ENCODE data around the gene PLXNB1.
A peak's percentile ranks its signal among the peaks of the same experiment; 100 is the strongest.

Gene PLXNB1

GRCh38 chr3:48371651-48372376 lies 58.1 kb downstream of the PLXNB1 start, which contains the start of gene FBXW12 (continued):
- TF ChIP-seq ZNF18 (tag by site-specific recombination; IDR thresholded peaks at IDR 0.05) (no peak), SP3 (tag by site-specific recombination; IDR thresholded peaks at IDR 0.05) (no peak), ZNF645 (tag by site-specific recombination; IDR thresholded peaks at IDR 0.05) (no peak), ZNF501 (tag by site-specific recombination; IDR thresholded peaks at IDR 0.05) (no peak), SP7 (tag by site-specific recombination; IDR thresholded peaks at IDR 0.05) (no peak), GLIS2 (tag by site-specific recombination; IDR thresholded peaks at IDR 0.05) (no peak)

- H3K27ac ChIP-seq (ENCODE audit: extremely low read depth, low read depth, low read length): no peak overlapping the region
- TF ChIP-seq ZNF341 (tag by site-specific recombination; IDR thresholded peaks at IDR 0.05; ENCODE audit: low read depth): 0 out of 2 replicates have a peak, but pooled peaks have one; percentile 22
- no peak for TF ChIP-seq YY1 (tag by site-specific recombination; IDR thresholded peaks at IDR 0.05)
- H3K4me1 ChIP-seq (ENCODE audit: control insufficient read depth, insufficient read depth, low read length): no peaks in the 10 kb centered on the region
- CTCF ChIA-PET: no interaction called here
- POLR2A ChIA-PET: no interaction called here
- no peaks in the 10 kb centered on the region for H3K36me3 ChIP-seq (ENCODE audit: control insufficient read depth in 2 of 2, insufficient read depth in 1 of 2, low read length in 2 of 2)
- no peaks in the 10 kb centered on the region for H3K9me3 ChIP-seq (ENCODE audit: control insufficient read depth, insufficient read depth, low read depth, low read length)
- no peak overlapping the region for H3K4me3 ChIP-seq (ENCODE audit: low read depth, low read length)
Measured at GRCh38 chr3:48370333-48370713, 59.6 kb downstream of the PLXNB1 start.

GRCh38 chr3:48369693-48370332 lies 60.1 kb downstream of the PLXNB1 start:
- CTCF ChIA-PET: no interaction called here
- TF ChIP-seq ZNF266 (tag by site-specific recombination; IDR thresholded peaks at IDR 0.05; ENCODE audit: low read depth): peak; percentile 40; the same call in 1 of the 2 replicates
- TF ChIP-seq ZNF837 (tag by site-specific recombination; IDR thresholded peaks at IDR 0.05): no peak
- no peak for TF ChIP-seq SP3 (tag by site-specific recombination; IDR thresholded peaks at IDR 0.05)
- Histone ChIP-seq H3K4me3 (ENCODE audit: low read depth, low read length) (no peak overlapping the region), H3K27ac (ENCODE audit: extremely low read depth, low read depth, low read length) (no peak overlapping the region), H3K36me3 (ENCODE audit: control insufficient read depth in 2 of 2, insufficient read depth in 1 of 2, low read length in 2 of 2) (no peaks in the 10 kb centered on the region), H3K9me3 (ENCODE audit: control insufficient read depth, insufficient read depth, low read depth, low read length) (no peaks in the 10 kb centered on the region), H3K4me1 (ENCODE audit: control insufficient read depth, insufficient read depth, low read length) (no peaks in the 10 kb centered on the region)
- POLR2A ChIA-PET: no interaction called here

- Histone ChIP-seq H3K4me1 (ENCODE audit: control insufficient read depth, insufficient read depth, low read length) (no peaks in the 10 kb centered on the region), H3K36me3 (ENCODE audit: control insufficient read depth in 2 of 2, insufficient read depth in 1 of 2, low read length in 2 of 2) (no peaks in the 10 kb centered on the region), H3K9me3 (ENCODE audit: control insufficient read depth, insufficient read depth, low read depth, low read length) (no peaks in the 10 kb centered on the region), H3K27ac (ENCODE audit: extremely low read depth, low read depth, low read length) (no peak overlapping the region), H3K4me3 (ENCODE audit: low read depth, low read length) (no peak overlapping the region)
- ChIA-PET POLR2A (no interaction called here), CTCF (interaction anchor here (2.6 kb wide), 1 partner anchor 69 kb away, joined by 10 read pairs; no protein-coding TSS in a partner anchor)
- peak; percentile 83 for TF ChIP-seq ZNF692 (tag by site-specific recombination; IDR thresholded peaks at IDR 0.05)
- no peak for TF ChIP-seq ZSCAN30 (tag by site-specific recombination; IDR thresholded peaks at IDR 0.05)
- no peak for TF ChIP-seq ZBTB26 (tag by site-specific recombination; optimal IDR thresholded peaks at IDR 0.05)
- TF ChIP-seq ZBTB17 (tag by site-specific recombination; IDR thresholded peaks at IDR 0.05): 0 out of 2 replicates have a peak, but pooled peaks have one; percentile 18
- no peak for TF ChIP-seq ZNF221 (tag by site-specific recombination; IDR thresholded peaks at IDR 0.05; ENCODE audit: borderline replicate concordance)
- TF ChIP-seq CTCF (tag by site-specific recombination; IDR thresholded peaks at IDR 0.05): no peak
- no peak for TF ChIP-seq ZNF658 (tag by site-specific recombination; IDR thresholded peaks at IDR 0.05)
- no peak for TF ChIP-seq SP7 (tag by site-specific recombination; IDR thresholded peaks at IDR 0.05)
- no peak for TF ChIP-seq PRDM1 (tag by site-specific recombination; IDR thresholded peaks at IDR 0.05)
- TF ChIP-seq ZIC2 (tag by site-specific recombination; IDR thresholded peaks at IDR 0.05): 0 out of 2 replicates have a peak, but pooled peaks have one; percentile 24
- TF ChIP-seq ZNF596 (tag by site-specific recombination; IDR thresholded peaks at IDR 0.05): no peak
Measured at GRCh38 chr3:48367201-48367600, 62.7 kb downstream of the PLXNB1 start.

Data from HEK293 (cell line).